OCI-LY1 (cell line): Measurements from ENCODE around the gene CMIP.

Experiments used
- CTCF ChIP-seq: fragments of 200-600 bp; sonication (generic), shearing (Covaris generic); IDR thresholded peaks from 2 replicates; pipeline ENCODE4 v1.5.1; 2017; ENCODE audit warnings: mild to moderate bottlenecking, antibody characterized with exemption, low read length, moderate library complexity, mixed read lengths
- EZH2 ChIP-seq: fragments of 200-600 bp; sonication (generic), shearing (Covaris generic); IDR thresholded peaks from 2 replicates; pipeline ENCODE4 v1.8.0; 2017; ENCODE audit warnings: borderline replicate concordance, mixed run types, mild to moderate bottlenecking, antibody characterized with exemption, low read length, moderate library complexity, mixed read lengths

GRCh38 chr16:81718637-81719036, 274.0 kb downstream of the CMIP start:
- no peak for TF ChIP-seq EZH2
- no peak for TF ChIP-seq CTCF
